ENCODE measurements around the gene TMEM182. TPM values are rescaled to one million over a fixed set of nuclear protein-coding genes. Genes with fewer than 3 reads are reported as not detected.

Gene TMEM182
- total and polyA plus RNA-seq, 2 of the 4 experiments (the other 2 are of a cell fraction), result 1.3 to 1.4 TPM

DNA sequence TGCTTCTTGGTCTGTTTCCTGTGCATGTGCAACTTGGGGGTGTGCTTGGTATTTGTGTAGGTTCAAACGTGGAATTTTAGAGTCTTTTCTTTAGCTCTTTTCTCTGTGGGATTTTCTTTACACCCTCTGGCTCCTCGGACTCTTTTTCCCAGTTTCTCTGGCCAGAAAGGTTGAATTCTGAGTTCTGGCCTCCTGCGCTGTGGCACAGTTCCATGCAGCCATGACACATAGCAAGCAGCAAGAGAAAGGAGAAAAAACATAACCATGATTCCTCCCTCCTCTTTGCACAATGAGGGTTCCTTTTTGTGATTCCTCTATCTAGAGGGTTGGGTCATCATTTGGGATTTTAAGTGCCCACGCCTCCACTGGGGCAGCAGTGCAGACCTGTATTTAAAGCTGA is 33.8 kb downstream of the TMEM182 start:
- ATAC-seq (ENCODE audit: low read depth), result no peak
- POLR2A ChIA-PET (ENCODE audit: unreplicated experiment), result no interaction called here
- no peak overlapping the region for H2BK5ac ChIP-seq (ENCODE audit: low read depth, low read length, poor library complexity, severe bottlenecking)
- H2BK120ac ChIP-seq (ENCODE audit: low read depth, low read length), result no peak overlapping the region
- H3K9ac ChIP-seq (ENCODE audit: low read depth, low read length), result no peak overlapping the region
- H3K18ac ChIP-seq (ENCODE audit: low read depth, low read length), result no peak overlapping the region
- no peaks in the 10 kb centered on the region for H3K9me1 ChIP-seq (ENCODE audit: insufficient read depth, low read length)
- no peak overlapping the region for H3K23ac ChIP-seq (ENCODE audit: low read depth, low read length)
- intact Hi-C loops (cut with micrococcal nuclease) (no loop called here), dilution Hi-C loops (cut with HindIII; ENCODE audit: low sequenced_read_pairs, unreplicated experiment) (no loop called here), in situ Hi-C loops (cut with MboI; ENCODE audit: low sequenced_read_pairs) (no loop called here)
- CTCF ChIA-PET, result interaction anchor here (1.0 kb wide), 1 partner anchor 45 kb away, joined by 3 read pairs; no protein-coding TSS in a partner anchor
- no peaks in the 10 kb centered on the region for H3K27me3 ChIP-seq (ENCODE audit: control insufficient read depth, insufficient read depth, low read length)
- H2AFZ ChIP-seq (replicated peaks; ENCODE audit: low read length, poor library complexity), result no peak overlapping the region
- no peak overlapping the region for H4K8ac ChIP-seq (ENCODE audit: low read depth in 2 of 2, low read length in 2 of 2)
- no CpG with 5 or more reads among the region's 4 CpGs for WGBS, 2 experiments (ENCODE audit: extremely low coverage in 2 of 2, insufficient read length in 1 of 2)
- H3K4ac ChIP-seq (ENCODE audit: low read depth, low read length), result no peak overlapping the region
- no peaks in the 10 kb centered on the region for H3K9me3 ChIP-seq (ENCODE audit: control insufficient read depth, insufficient read depth, low read length)
- no peaks in the 10 kb centered on the region for H3K79me1 ChIP-seq (ENCODE audit: low read depth in 1 of 2, low read length in 2 of 2)
- H2BK15ac ChIP-seq (ENCODE audit: low read depth, low read length), result no peak overlapping the region
- H4K5ac ChIP-seq (ENCODE audit: low read depth, low read length), result no peak overlapping the region
- TF ChIP-seq MAFK (IDR thresholded peaks at IDR 0.05; ENCODE audit: low read depth, low read length) (no peak), FOS (IDR thresholded peaks at IDR 0.05; ENCODE audit: low read depth, low read length) (no peak), CHD1 (IDR thresholded peaks at IDR 0.05; ENCODE audit: low read depth, low read length) (no peak), MAZ (IDR thresholded peaks at IDR 0.05; ENCODE audit: borderline replicate concordance, low read depth, low read length) (no peak), RCOR1 (IDR thresholded peaks at IDR 0.05; ENCODE audit: insufficient replicate concordance, low read length) (no peak), RFX5 (IDR thresholded peaks at IDR 0.05; ENCODE audit: low read depth, low read length) (no peak), RAD21 (IDR thresholded peaks at IDR 0.05; ENCODE audit: low read length) (no peak)
- no peak overlapping the region for H3K56ac ChIP-seq (ENCODE audit: extremely low read depth, insufficient read depth, low read length)
- H3K4me2 ChIP-seq (ENCODE audit: low read depth, low read length), result no peak overlapping the region
- H4K91ac ChIP-seq (ENCODE audit: insufficient read depth, low read depth, low read length), result no peak overlapping the region
- BruUV-seq (replicated peaks), result no TSS peak
- H3K4me1 ChIP-seq (ENCODE audit: control insufficient read depth, insufficient read depth, low read length), result no peaks in the 10 kb centered on the region
- H2AK5ac ChIP-seq (ENCODE audit: low read depth, low read length), result no peak overlapping the region
- no peaks in the 10 kb centered on the region for H3K36me3 ChIP-seq (ENCODE audit: control insufficient read depth, insufficient read depth, low read length)
- H4K20me1 ChIP-seq (ENCODE audit: insufficient read depth, low read length), result no peaks in the 10 kb centered on the region
- DNase-seq, result no peak
- H2BK20ac ChIP-seq (ENCODE audit: low read depth, low read length), result no peak overlapping the region
- H3K14ac ChIP-seq (replicated peaks; ENCODE audit: low read depth, low read length), result no peak overlapping the region
- H3K4me3 ChIP-seq (ENCODE audit: insufficient read depth, low read depth, low read length), result no peak overlapping the region
- H3K27ac ChIP-seq (ENCODE audit: insufficient read depth, low read length), result no peak overlapping the region
- no peak overlapping the region for H2AK9ac ChIP-seq (replicated peaks; ENCODE audit: low read depth, low read length, poor library complexity)

Data from IMR-90 (cell line).